ENCODE results near the gene ARID5B.

ARID5B gene

GRCh38 chr10:61937631-61938351 lies 36.3 kb downstream of the ARID5B start:
- DNase-seq (ENCODE audit: low read depth): no peak

GRCh38 chr10:61939902-61940301 lies 38.4 kb downstream of the ARID5B start:
- DNase-seq (ENCODE audit: low read depth): no peak

GRCh38 chr10:61941202-61941681 lies 39.7 kb downstream of the ARID5B start:
- DNase-seq (ENCODE audit: low read depth): no peak

- peak; percentile 3 for DNase-seq (ENCODE audit: low read depth)
Measured at GRCh38 chr10:61942604-61943461, 41.3 kb downstream of the ARID5B start.

GRCh38 chr10:61943674-61944378 lies 42.3 kb downstream of the ARID5B start:
- no peak for DNase-seq (ENCODE audit: low read depth)

GRCh38 chr10:61944410-61945147 lies 43.1 kb downstream of the ARID5B start:
- no peak for DNase-seq (ENCODE audit: low read depth)

- DNase-seq (ENCODE audit: low read depth): no peak
Measured at GRCh38 chr10:61949687-61950086, 48.2 kb downstream of the ARID5B start.

GRCh38 chr10:61950449-61951143 lies 49.1 kb downstream of the ARID5B start:
- no peak for DNase-seq (ENCODE audit: low read depth)

- DNase-seq (ENCODE audit: low read depth): no peak
Measured at GRCh38 chr10:61951144-61951483, 49.6 kb downstream of the ARID5B start.

GRCh38 chr10:61952028-61952674 lies 50.7 kb downstream of the ARID5B start:
- DNase-seq (ENCODE audit: low read depth): no peak

- no peak for DNase-seq (ENCODE audit: low read depth)
Measured at GRCh38 chr10:61953183-61953582, 51.7 kb downstream of the ARID5B start.

GRCh38 chr10:61957806-61958205 lies 56.3 kb downstream of the ARID5B start:
- DNase-seq (ENCODE audit: low read depth): no peak

GRCh38 chr10:61958311-61958710 lies 56.8 kb downstream of the ARID5B start:
- DNase-seq (ENCODE audit: low read depth): no peak

- DNase-seq (ENCODE audit: low read depth): no peak
Measured at GRCh38 chr10:61958805-61959204, 57.3 kb downstream of the ARID5B start.

- no peak for DNase-seq (ENCODE audit: low read depth)
Measured at GRCh38 chr10:61959814-61960213, 58.3 kb downstream of the ARID5B start.

- no peak for DNase-seq (ENCODE audit: low read depth)
Measured at GRCh38 chr10:61960396-61961120, 59.1 kb downstream of the ARID5B start.

GRCh38 chr10:61961278-61961677 lies 59.8 kb downstream of the ARID5B start:
- peak; percentile 15 for DNase-seq (ENCODE audit: low read depth)

GRCh38 chr10:61962971-61963370 lies 61.5 kb downstream of the ARID5B start:
- DNase-seq (ENCODE audit: low read depth): no peak

- no peak for DNase-seq (ENCODE audit: low read depth)
Measured at GRCh38 chr10:61963669-61964058, 62.2 kb downstream of the ARID5B start.
